Sigmoid colon (tissue), 4 donors: ENCODE data around the gene CDT1.

Experiments
- EP300 ChIP-seq, 4 donors: sonication (generic); formaldehyde crosslinking; IDR thresholded peaks; one replicate each; pipeline ENCODE4 v1.6.1; 2017; ENCODE audit warnings: antibody characterized with exemption in 4 of 4
- POLR2A ChIP-seq, 2 donors: fragments of 450-650 bp; IDR thresholded peaks; one replicate each; pipeline ENCODE4 v1.6.1; 2016; ENCODE audit warnings: antibody characterized with exemption in 2 of 2, mild to moderate bottlenecking in 2 of 2, moderate library complexity in 2 of 2
- POLR2AphosphoS5 ChIP-seq, 4 donors: sonication (generic); formaldehyde crosslinking; IDR thresholded peaks; one replicate each; pipeline ENCODE4 v1.6.1; 2017; ENCODE audit warnings: antibody characterized with exemption in 4 of 4
- TF ChIP-seq, protein P1 (sequence below), 4 experiments: fragments of 450-650 bp in 3 of 4; fragments of 200-600 bp in 1 of 4; IDR thresholded peaks; one replicate each; pipeline ENCODE4 v1.5.1; 2016 to 2019; ENCODE audit warnings: antibody characterized with exemption in 4 of 4, mild to moderate bottlenecking in 3 of 4, moderate library complexity in 2 of 4

DNA sequence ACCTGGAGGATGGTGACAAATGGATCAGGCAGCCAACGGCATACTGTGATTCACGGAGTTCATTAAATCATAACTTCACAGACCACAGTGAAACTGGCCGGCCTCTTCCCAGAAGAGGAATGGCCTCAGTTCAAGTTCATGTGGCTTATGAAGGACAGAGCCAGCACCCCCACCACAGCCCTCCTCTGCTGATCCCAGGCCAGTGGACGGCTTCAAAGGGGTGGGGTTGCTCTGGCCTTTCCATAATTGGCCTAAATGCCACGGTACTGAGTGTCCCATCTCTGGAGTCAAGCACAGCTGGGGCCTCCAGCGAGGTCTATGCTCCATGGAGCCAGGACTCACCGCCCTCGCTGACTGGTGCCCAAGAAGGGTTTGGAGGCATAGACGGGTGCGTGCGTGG is 31.8 kb downstream of the CDT1 start:
- TF ChIP-seq POLR2A (IDR thresholded peaks at IDR 0.05) (no peak), POLR2AphosphoS5 (IDR thresholded peaks at IDR 0.05) (peak in 3 of 4 donors; percentile 56 to 62 (median 58)), EP300 (IDR thresholded peaks at IDR 0.05) (no peak)
- TF ChIP-seq, protein P1, sequence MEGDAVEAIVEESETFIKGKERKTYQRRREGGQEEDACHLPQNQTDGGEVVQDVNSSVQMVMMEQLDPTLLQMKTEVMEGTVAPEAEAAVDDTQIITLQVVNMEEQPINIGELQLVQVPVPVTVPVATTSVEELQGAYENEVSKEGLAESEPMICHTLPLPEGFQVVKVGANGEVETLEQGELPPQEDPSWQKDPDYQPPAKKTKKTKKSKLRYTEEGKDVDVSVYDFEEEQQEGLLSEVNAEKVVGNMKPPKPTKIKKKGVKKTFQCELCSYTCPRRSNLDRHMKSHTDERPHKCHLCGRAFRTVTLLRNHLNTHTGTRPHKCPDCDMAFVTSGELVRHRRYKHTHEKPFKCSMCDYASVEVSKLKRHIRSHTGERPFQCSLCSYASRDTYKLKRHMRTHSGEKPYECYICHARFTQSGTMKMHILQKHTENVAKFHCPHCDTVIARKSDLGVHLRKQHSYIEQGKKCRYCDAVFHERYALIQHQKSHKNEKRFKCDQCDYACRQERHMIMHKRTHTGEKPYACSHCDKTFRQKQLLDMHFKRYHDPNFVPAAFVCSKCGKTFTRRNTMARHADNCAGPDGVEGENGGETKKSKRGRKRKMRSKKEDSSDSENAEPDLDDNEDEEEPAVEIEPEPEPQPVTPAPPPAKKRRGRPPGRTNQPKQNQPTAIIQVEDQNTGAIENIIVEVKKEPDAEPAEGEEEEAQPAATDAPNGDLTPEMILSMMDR (IDR thresholded peaks at IDR 0.05) = no peak
